GM23248 (cell line): Measurements from ENCODE around the gene MBP. TPM values are rescaled to one million over a fixed set of nuclear protein-coding genes. Genes with fewer than 3 reads are reported as not detected.
A peak's percentile ranks its signal among the peaks of the same experiment; 100 is the strongest.

Experiments used
- DNase-seq: peaks from one replicate; pipeline ENCODE4 v3.0.0-alpha.2; 2015
- H2AFZ ChIP-seq: fragments of 200-600 bp; sonication (generic); 2 replicates; pipeline ENCODE4 v1.6.1; 2016; ENCODE audit warnings: antibody characterized with exemption
- H3F3A ChIP-seq: fragments of 200-600 bp; sonication (generic); 2 replicates; pipeline ENCODE4 v1.6.1; 2016; ENCODE audit warnings: mild to moderate bottlenecking, antibody characterized with exemption, mixed run types; ENCODE audit not compliant: insufficient read depth
- H3K27ac ChIP-seq: fragments of 200-600 bp; sonication (generic); 2 replicates; pipeline ENCODE4 v1.5.1; 2016; ENCODE audit warnings: mild to moderate bottlenecking
- H3K27me3 ChIP-seq: fragments of 200-600 bp; sonication (generic); replicated peaks from 2 replicates; pipeline ENCODE4 v1.6.1; 2016; ENCODE audit warnings: mild to moderate bottlenecking; ENCODE audit not compliant: insufficient read depth
- H3K36me3 ChIP-seq: fragments of 200-600 bp; sonication (generic); 2 replicates; pipeline ENCODE4 v1.6.1; 2016; ENCODE audit warnings: low read depth, mild to moderate bottlenecking
- H3K4me1 ChIP-seq: fragments of 200-600 bp; sonication (generic); 2 replicates; pipeline ENCODE4 v1.6.1; 2016; ENCODE audit warnings: mild to moderate bottlenecking; ENCODE audit not compliant: insufficient read depth
- H3K4me2 ChIP-seq: fragments of 200-600 bp; sonication (generic); one replicate; pipeline ENCODE4 v1.6.1; 2016; ENCODE audit warnings: mild to moderate bottlenecking; ENCODE audit not compliant: unreplicated experiment
- H3K4me3 ChIP-seq: fragments of 200-600 bp; sonication (generic); 2 replicates; pipeline ENCODE4 v1.5.1; 2016; ENCODE audit warnings: mild to moderate bottlenecking
- H3K79me2 ChIP-seq: fragments of 200-600 bp; sonication (generic); 2 replicates; pipeline ENCODE4 v1.6.1; 2016; ENCODE audit warnings: mild to moderate bottlenecking; ENCODE audit not compliant: insufficient read depth
- H3K9ac ChIP-seq: fragments of 200-600 bp; sonication (generic); 2 replicates; pipeline ENCODE4 v1.6.1; 2016; ENCODE audit warnings: mild to moderate bottlenecking
- H3K9me2 ChIP-seq: fragments of 200-600 bp; sonication (generic); 2 replicates; pipeline ENCODE4 v1.6.1; 2016; ENCODE audit warnings: mixed run types, mild to moderate bottlenecking, moderate library complexity; ENCODE audit not compliant: insufficient read depth
- H3K9me3 ChIP-seq: fragments of 200-600 bp; sonication (generic); one replicate; pipeline ENCODE4 v1.6.1; 2017; ENCODE audit warnings: low read depth
- H4K20me1 ChIP-seq: fragments of 200-600 bp; sonication (generic); 2 replicates; pipeline ENCODE4 v1.6.0; 2016; ENCODE audit not compliant: insufficient read depth
- EZH2 ChIP-seq: fragments of 200-600 bp; sonication (generic); IDR thresholded peaks from 2 replicates; pipeline ENCODE4 v1.6.1; 2018; ENCODE audit warnings: antibody characterized with exemption, mild to moderate bottlenecking; ENCODE audit not compliant: insufficient read depth, poor library complexity, severe bottlenecking
- EZH2phosphoT487 ChIP-seq: fragments of 200-600 bp; sonication (generic); IDR thresholded peaks from 2 replicates; pipeline ENCODE4 v1.6.1; 2018; ENCODE audit warnings: antibody characterized with exemption, moderate library complexity, mild to moderate bottlenecking, low read depth; ENCODE audit not compliant: insufficient read depth
- WGBS, 2 experiments: methylation state at CpG; one replicate each; pipeline ENCODE4 v1.1.6; 2015 to 2017; ENCODE audit warnings: low lambda C conversion rate in 2 of 2, low coverage in 1 of 2; ENCODE audit errors: missing lambda C conversion rate in 2 of 2; 5-methylcytosine and 5-hydroxymethylcytosine counted together
- in situ Hi-C: fragments of 300-500 bp; cut with MboI; formaldehyde crosslinking; loops from 2 replicates; pipeline ENCODE4 v1.15.0; 2020
- polyA plus RNA-seq: library from polyadenylated mRNA; unstranded; fragments of >200 nt; fragmentation: Nextera tagmentation; extraction: Ambion mirVana; gene quantifications from 2 replicates; pipeline ENCODE4 v1.2.1, GENCODE V29; 2016
- total RNA-seq: library from RNA; depleted of rRNA; stranded (reverse); fragments of >200 nt; shearing (Covaris generic); gene quantifications from 2 replicates; pipeline ENCODE4 v1.2.3, GENCODE V29; 2014

MBP gene
- total and polyA plus RNA-seq, 2 experiments from 2014 or later: 2.2 to 2.9 TPM

GRCh38 chr18:77109648-77110019 is 22.9 kb downstream of the MBP start:
- TF ChIP-seq EZH2phosphoT487 (no peak), EZH2 (no peak)
- no peaks in the 10 kb centered on the region for H4K20me1 ChIP-seq
- no peaks in the 10 kb centered on the region for H3K9me2 ChIP-seq
- in situ Hi-C loops: no loop called here
- no peaks in the 10 kb centered on the region for H3K9me3 ChIP-seq
- H3K4me1 ChIP-seq: peaks cover 28% of the 10 kb centered on the region
- DNase-seq: no peak
- peaks cover 38% of the 10 kb centered on the region for H3F3A ChIP-seq
- 93 to 97% methylated on average over 5 of the region's 5 CpGs for WGBS, 2 experiments
- no peaks in the 10 kb centered on the region for H3K36me3 ChIP-seq
- H3K4me2 ChIP-seq: no peak overlapping the region
- no peak overlapping the region for H3K4me3 ChIP-seq
- no peaks in the 10 kb centered on the region for H3K27me3 ChIP-seq
- no peak overlapping the region for H2AFZ ChIP-seq
- H3K27ac ChIP-seq: no peak overlapping the region
- H3K79me2 ChIP-seq: no peaks in the 10 kb centered on the region
- H3K9ac ChIP-seq: no peak overlapping the region

- Histone ChIP-seq H3K4me2 (peak overlapping the region; percentile 64), H3K9me2 (no peaks in the 10 kb centered on the region), H3K9me3 (no peaks in the 10 kb centered on the region), H3K79me2 (no peaks in the 10 kb centered on the region), H3K4me1 (peaks cover 30% of the 10 kb centered on the region), H3F3A (peaks cover 41% of the 10 kb centered on the region), H2AFZ (peak overlapping the region; percentile 56), H3K27me3 (no peaks in the 10 kb centered on the region), H4K20me1 (no peaks in the 10 kb centered on the region), H3K4me3 (peak overlapping the region; percentile 49), H3K36me3 (no peaks in the 10 kb centered on the region), H3K9ac (peak overlapping the region; percentile 56), H3K27ac (peak overlapping the region; percentile 80)
- WGBS, 2 experiments: 49 to 52% methylated on average over 7 of the region's 7 CpGs
- in situ Hi-C loops: no loop called here
- no peak for DNase-seq
- TF ChIP-seq EZH2phosphoT487: no peak
- TF ChIP-seq EZH2: no peak
Observed at GRCh38 chr18:77108821-77109647, 23.5 kb downstream of the MBP start.

GRCh38 chr18:77108001-77108692 is 24.4 kb downstream of the MBP start:
- H3K4me1 ChIP-seq: peaks cover 34% of the 10 kb centered on the region
- peak overlapping the region; percentile 80 for H3K27ac ChIP-seq
- H2AFZ ChIP-seq: peak overlapping the region; percentile 56
- no peaks in the 10 kb centered on the region for H3K79me2 ChIP-seq
- peak; percentile 89 for DNase-seq
- WGBS, 2 experiments: 3% methylated on average over 13 of the region's 13 CpGs
- no peaks in the 10 kb centered on the region for H4K20me1 ChIP-seq
- in situ Hi-C loops: no loop called here
- H3K27me3 ChIP-seq: no peaks in the 10 kb centered on the region
- no peaks in the 10 kb centered on the region for H3K9me3 ChIP-seq
- peak overlapping the region; percentile 56 for H3K9ac ChIP-seq
- peak overlapping the region; percentile 49 for H3K4me3 ChIP-seq
- no peaks in the 10 kb centered on the region for H3K36me3 ChIP-seq
- peaks cover 42% of the 10 kb centered on the region for H3F3A ChIP-seq
- TF ChIP-seq EZH2 (no peak), EZH2phosphoT487 (no peak)
- peak overlapping the region; percentile 64 for H3K4me2 ChIP-seq
- no peaks in the 10 kb centered on the region for H3K9me2 ChIP-seq

- H2AFZ ChIP-seq: no peak overlapping the region
- no peaks in the 10 kb centered on the region for H3K36me3 ChIP-seq
- no peaks in the 10 kb centered on the region for H3K27me3 ChIP-seq
- peaks cover 43% of the 10 kb centered on the region for H3K4me1 ChIP-seq
- peak overlapping the region; percentile 80 for H3K27ac ChIP-seq
- in situ Hi-C loops: no loop called here
- peaks cover 47% of the 10 kb centered on the region for H3F3A ChIP-seq
- no peaks in the 10 kb centered on the region for H3K9me2 ChIP-seq
- no peaks in the 10 kb centered on the region for H4K20me1 ChIP-seq
- H3K4me2 ChIP-seq: peak overlapping the region; percentile 64
- H3K9me3 ChIP-seq: no peaks in the 10 kb centered on the region
- DNase-seq: no peak
- WGBS, 2 experiments: 51 to 55% methylated on average over 5 of the region's 5 CpGs
- H3K79me2 ChIP-seq: no peaks in the 10 kb centered on the region
- H3K9ac ChIP-seq: no peak overlapping the region
- TF ChIP-seq EZH2phosphoT487 (no peak), EZH2 (no peak)
- no peak overlapping the region for H3K4me3 ChIP-seq
Observed at GRCh38 chr18:77107292-77107691, 25.3 kb downstream of the MBP start.
